Neural crest cell (in vitro differentiated cells): ENCODE results near the gene NMUR2. TPM values are rescaled to one million over a fixed set of nuclear protein-coding genes. Genes with fewer than 3 reads are reported as not detected.

Experiments
- DNase-seq: peaks from one replicate; pipeline ENCODE4 v3.0.0; 2021; ENCODE audit warnings: low read depth, mixed read lengths, low spot score
- H3K27ac Mint-ChIP-seq: one replicate; pipeline ENCODE4 v1.8.0; 2021; ENCODE audit warnings: mild to moderate bottlenecking, mixed read lengths; ENCODE audit not compliant: unreplicated experiment
- H3K27me3 Mint-ChIP-seq: 2 replicates; pipeline ENCODE4 v1.8.0; 2021; ENCODE audit warnings: low read depth, mild to moderate bottlenecking, mixed read lengths
- H3K36me3 Mint-ChIP-seq: 2 replicates; pipeline ENCODE4 v1.8.0; 2021; ENCODE audit warnings: low read depth, mild to moderate bottlenecking, mixed read lengths
- H3K4me1 Mint-ChIP-seq: 2 replicates; pipeline ENCODE4 v1.8.0; 2021; ENCODE audit warnings: mixed read lengths
- H3K4me3 Mint-ChIP-seq: one replicate; pipeline ENCODE4 v1.8.0; 2021; ENCODE audit warnings: mild to moderate bottlenecking, mixed read lengths
- H3K9me3 Mint-ChIP-seq: 2 replicates; pipeline ENCODE4 v1.8.0; 2021; ENCODE audit warnings: mixed read lengths
- total RNA-seq: library from RNA; stranded (reverse); gene quantifications from 2 replicates; pipeline ENCODE4 v1.2.1, GENCODE V29; 2021
- TF ChIP-seq, protein P1 (sequence below): fragments of 200-600 bp; sonication (generic); conservative IDR thresholded peaks from 2 replicates; pipeline ENCODE4 v1.5.0; 2021; ENCODE audit warnings: antibody characterized with exemption, mild to moderate bottlenecking

The NMUR2 gene
- total RNA-seq, 1 donor from 2014 or later: 0.23 TPM

DNA sequence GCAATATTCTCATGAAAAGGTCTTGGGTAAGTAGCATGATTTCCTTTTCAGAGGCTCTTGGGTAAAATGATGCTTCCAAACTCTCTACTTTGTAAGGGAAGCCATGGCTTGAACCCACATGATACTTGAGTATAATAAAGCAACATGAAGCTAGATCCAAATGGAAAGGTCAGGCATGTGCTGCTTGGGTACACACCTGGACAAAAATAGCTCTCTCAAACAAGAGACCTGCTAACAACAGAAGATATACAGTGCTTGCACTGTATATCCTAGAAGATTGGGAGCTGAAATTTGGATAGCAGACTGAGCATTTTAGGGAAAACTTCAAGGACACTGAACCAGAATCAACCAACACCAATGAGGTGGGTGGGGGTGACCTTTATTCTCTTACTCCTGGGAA is 40.2 kb downstream of the NMUR2 start:
- H3K27me3 Mint-ChIP-seq: peaks cover 4% of the 10 kb centered on the region
- no peaks in the 10 kb centered on the region for H3K4me1 Mint-ChIP-seq
- H3K4me3 Mint-ChIP-seq: no peak overlapping the region
- H3K36me3 Mint-ChIP-seq: no peaks in the 10 kb centered on the region
- no peak for DNase-seq
- H3K27ac Mint-ChIP-seq: no peak overlapping the region
- H3K9me3 Mint-ChIP-seq: peaks cover 3% of the 10 kb centered on the region
- TF ChIP-seq, protein P1, sequence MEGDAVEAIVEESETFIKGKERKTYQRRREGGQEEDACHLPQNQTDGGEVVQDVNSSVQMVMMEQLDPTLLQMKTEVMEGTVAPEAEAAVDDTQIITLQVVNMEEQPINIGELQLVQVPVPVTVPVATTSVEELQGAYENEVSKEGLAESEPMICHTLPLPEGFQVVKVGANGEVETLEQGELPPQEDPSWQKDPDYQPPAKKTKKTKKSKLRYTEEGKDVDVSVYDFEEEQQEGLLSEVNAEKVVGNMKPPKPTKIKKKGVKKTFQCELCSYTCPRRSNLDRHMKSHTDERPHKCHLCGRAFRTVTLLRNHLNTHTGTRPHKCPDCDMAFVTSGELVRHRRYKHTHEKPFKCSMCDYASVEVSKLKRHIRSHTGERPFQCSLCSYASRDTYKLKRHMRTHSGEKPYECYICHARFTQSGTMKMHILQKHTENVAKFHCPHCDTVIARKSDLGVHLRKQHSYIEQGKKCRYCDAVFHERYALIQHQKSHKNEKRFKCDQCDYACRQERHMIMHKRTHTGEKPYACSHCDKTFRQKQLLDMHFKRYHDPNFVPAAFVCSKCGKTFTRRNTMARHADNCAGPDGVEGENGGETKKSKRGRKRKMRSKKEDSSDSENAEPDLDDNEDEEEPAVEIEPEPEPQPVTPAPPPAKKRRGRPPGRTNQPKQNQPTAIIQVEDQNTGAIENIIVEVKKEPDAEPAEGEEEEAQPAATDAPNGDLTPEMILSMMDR: no peak

DNA sequence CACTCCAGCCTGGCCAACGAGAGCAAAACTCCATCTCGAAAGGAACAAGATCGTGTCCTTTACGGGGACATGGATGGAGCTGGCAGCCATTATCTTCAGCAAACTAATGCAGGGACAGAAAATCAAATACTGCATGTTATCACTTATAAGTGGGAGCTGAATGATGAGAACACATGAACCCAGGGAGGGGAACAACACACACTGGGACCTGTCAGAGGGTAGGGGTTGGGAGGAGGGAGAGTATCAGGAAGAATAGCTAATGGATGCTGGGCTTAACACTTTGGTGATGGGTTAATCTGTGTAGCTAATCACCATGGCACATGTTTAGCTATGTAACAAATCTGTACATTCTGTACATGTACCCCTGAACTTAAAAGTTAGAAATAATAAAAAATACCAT is 40.9 kb downstream of the NMUR2 start:
- Mint-ChIP-seq H3K36me3 (no peaks in the 10 kb centered on the region), H3K4me3 (no peak overlapping the region), H3K27me3 (peaks cover 4% of the 10 kb centered on the region), H3K9me3 (peaks cover 3% of the 10 kb centered on the region), H3K27ac (no peak overlapping the region), H3K4me1 (no peaks in the 10 kb centered on the region)
- TF ChIP-seq, protein P1: no peak
- DNase-seq: no peak

DNA sequence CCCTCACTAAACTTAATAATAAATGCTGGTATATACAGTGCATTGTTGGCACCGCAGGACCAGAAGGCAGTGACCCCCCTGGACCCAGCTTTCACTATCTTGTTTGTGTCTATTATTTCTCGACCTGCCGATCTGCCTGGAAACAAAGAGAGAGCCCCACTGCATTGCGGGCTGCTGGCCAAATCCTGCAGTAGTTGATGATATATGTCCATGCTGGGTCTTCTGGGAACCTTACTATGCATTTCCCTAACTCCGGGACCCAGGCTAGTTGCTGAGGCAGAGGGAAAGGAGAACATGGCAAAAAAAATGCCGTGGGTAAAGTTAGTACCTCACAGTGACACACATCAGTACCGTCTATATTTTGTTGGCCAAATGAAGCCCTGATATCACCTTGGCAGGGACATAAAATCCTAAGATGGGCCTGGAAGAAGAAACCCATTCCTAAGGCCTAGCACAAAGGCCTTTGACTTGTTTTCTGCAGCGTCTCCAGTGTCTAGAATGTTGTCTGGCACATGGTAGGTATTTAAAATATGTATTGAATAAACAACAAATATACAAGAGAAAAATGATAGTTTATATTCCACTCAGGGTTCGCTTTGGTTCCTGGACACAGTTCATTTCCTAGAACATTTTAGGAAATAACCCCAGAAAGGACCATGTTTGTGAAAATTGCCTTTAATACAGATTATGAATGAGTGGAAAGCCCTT is 46.1 kb downstream of the NMUR2 start:
- H3K9me3 Mint-ChIP-seq: peaks cover 3% of the 10 kb centered on the region
- H3K27ac Mint-ChIP-seq: no peak overlapping the region
- no peak overlapping the region for H3K4me3 Mint-ChIP-seq
- DNase-seq: no peak
- no peaks in the 10 kb centered on the region for H3K4me1 Mint-ChIP-seq
- peaks cover 2% of the 10 kb centered on the region for H3K27me3 Mint-ChIP-seq
- H3K36me3 Mint-ChIP-seq: no peaks in the 10 kb centered on the region
- TF ChIP-seq, protein P1: no peak

DNA sequence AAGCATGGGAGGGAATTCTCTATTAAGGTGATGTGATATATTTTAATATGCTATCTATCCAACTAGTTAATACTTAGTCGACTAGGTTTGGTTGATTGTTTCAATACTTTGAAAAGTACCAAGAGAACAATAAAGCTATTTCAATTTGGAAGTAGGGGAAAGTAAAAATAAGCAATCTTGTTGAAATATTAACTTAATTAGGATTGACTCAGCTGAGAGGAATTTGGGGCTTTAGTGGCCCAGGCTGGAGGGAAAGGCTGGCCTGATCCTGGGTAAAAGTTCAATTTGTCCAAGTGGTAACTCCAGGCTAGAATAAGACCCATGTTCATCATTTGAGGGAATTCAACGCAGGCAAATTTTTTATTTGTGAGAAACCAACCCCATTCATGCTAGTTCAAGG is 48.6 kb downstream of the NMUR2 start:
- no peak overlapping the region for H3K27ac Mint-ChIP-seq

DNA sequence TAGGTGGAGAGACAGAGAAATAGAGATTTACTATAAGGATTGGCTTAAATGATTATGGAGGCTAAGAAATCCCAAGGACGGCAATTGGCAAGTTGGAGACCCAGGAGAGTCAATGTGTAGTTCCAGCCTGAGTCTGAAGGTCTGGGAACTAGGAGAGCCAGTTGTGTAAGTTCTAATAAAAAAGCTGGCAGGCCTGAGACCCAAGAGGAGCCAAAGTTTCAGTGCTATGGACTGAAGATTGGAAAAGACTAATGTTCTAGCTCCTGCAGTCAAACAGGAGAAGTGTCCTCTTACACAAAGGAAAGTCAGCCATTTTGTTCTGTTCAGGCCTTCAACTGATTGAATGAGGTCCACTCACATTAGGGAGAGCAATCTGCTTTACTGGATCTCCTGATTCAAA is 50.0 kb downstream of the NMUR2 start:
- TF ChIP-seq, protein P1: no peak
- no peak overlapping the region for H3K27ac Mint-ChIP-seq
- no peak for DNase-seq
- peaks cover 2% of the 10 kb centered on the region for H3K27me3 Mint-ChIP-seq
- no peaks in the 10 kb centered on the region for H3K36me3 Mint-ChIP-seq
- no peaks in the 10 kb centered on the region for H3K9me3 Mint-ChIP-seq
- H3K4me3 Mint-ChIP-seq: no peak overlapping the region
- H3K4me1 Mint-ChIP-seq: no peaks in the 10 kb centered on the region

More for the DNA sequence above, 48.6 kb downstream of the NMUR2 start:
- no peak for DNase-seq
- no peaks in the 10 kb centered on the region for H3K4me1 Mint-ChIP-seq
- no peaks in the 10 kb centered on the region for H3K9me3 Mint-ChIP-seq
- H3K36me3 Mint-ChIP-seq: no peaks in the 10 kb centered on the region
- TF ChIP-seq, protein P1: no peak
- peaks cover 2% of the 10 kb centered on the region for H3K27me3 Mint-ChIP-seq
- no peak overlapping the region for H3K4me3 Mint-ChIP-seq
